Erythroblast (primary cell): ENCODE results near the gene TEX264.

Experiments
- GATA1 ChIP-seq: IDR thresholded peaks from 2 replicates; pipeline ENCODE4 v1.6.1; 2011; ENCODE audit warnings: low read depth, mild to moderate bottlenecking, control low read depth, low read length, moderate library complexity
- POLR2A ChIP-seq: IDR thresholded peaks from 2 replicates; pipeline ENCODE4 v1.6.1; 2011; ENCODE audit warnings: mild to moderate bottlenecking, low read length

- TF ChIP-seq POLR2A = no peak
- no peak for TF ChIP-seq GATA1
These were observed 56.4 kb downstream of the TEX264 start for GRCh38 chr3:51727500-51727899.
